RWPE2 (cell line): ENCODE data around the gene RFC2.

Source experiments
- ATAC-seq: fragments of 200-7000 bp; cut with Tn5 transposase; 3 replicates; pipeline ENCODE4 v1.9.1; 2021; ENCODE audit warnings: low read depth
- DNase-seq: peaks from one replicate; pipeline ENCODE4 v3.0.0-alpha.2; 2020; ENCODE audit warnings: low spot score
- H3K27ac ChIP-seq: fragments of 450-650 bp; 2 replicates; pipeline ENCODE4 v1.5.1; 2017; ENCODE audit warnings: mild to moderate bottlenecking; ENCODE audit not compliant: poor library complexity, severe bottlenecking
- H3K27me3 ChIP-seq: fragments of 250-450 bp; sonication (Bioruptor Pico); 2 replicates; pipeline ENCODE4 v1.5.1; 2021; ENCODE audit warnings: mild to moderate bottlenecking, moderate library complexity; ENCODE audit not compliant: insufficient read depth, poor library complexity, severe bottlenecking
- H3K36me3 ChIP-seq: fragments of 250-450 bp; sonication (Bioruptor Pico); 2 replicates; pipeline ENCODE4 v1.5.1; 2020; ENCODE audit warnings: low read depth, mild to moderate bottlenecking, moderate library complexity
- H3K4me1 ChIP-seq: fragments of 250-450 bp; sonication (Bioruptor Pico); 2 replicates; pipeline ENCODE4 v1.5.1; 2021; ENCODE audit warnings: mild to moderate bottlenecking, moderate library complexity; ENCODE audit not compliant: insufficient read depth, poor library complexity, severe bottlenecking
- H3K4me3 ChIP-seq: fragments of 250-450 bp; sonication (Bioruptor Pico); 2 replicates; pipeline ENCODE4 v1.5.1; 2021; ENCODE audit warnings: mild to moderate bottlenecking, moderate library complexity; ENCODE audit not compliant: severe bottlenecking
- H3K9me3 ChIP-seq: fragments of 250-450 bp; sonication (Bioruptor Pico); 2 replicates; pipeline ENCODE4 v1.5.1; 2021; ENCODE audit warnings: mild to moderate bottlenecking, moderate library complexity; ENCODE audit not compliant: severe bottlenecking
- TF ChIP-seq, protein P1 (sequence below): fragments of 450-650 bp; IDR thresholded peaks from one replicate; pipeline ENCODE4 v1.5.1; 2017; ENCODE audit warnings: mild to moderate bottlenecking, moderate library complexity; ENCODE audit not compliant: poor library complexity, severe bottlenecking

The RFC2 gene

DNA sequence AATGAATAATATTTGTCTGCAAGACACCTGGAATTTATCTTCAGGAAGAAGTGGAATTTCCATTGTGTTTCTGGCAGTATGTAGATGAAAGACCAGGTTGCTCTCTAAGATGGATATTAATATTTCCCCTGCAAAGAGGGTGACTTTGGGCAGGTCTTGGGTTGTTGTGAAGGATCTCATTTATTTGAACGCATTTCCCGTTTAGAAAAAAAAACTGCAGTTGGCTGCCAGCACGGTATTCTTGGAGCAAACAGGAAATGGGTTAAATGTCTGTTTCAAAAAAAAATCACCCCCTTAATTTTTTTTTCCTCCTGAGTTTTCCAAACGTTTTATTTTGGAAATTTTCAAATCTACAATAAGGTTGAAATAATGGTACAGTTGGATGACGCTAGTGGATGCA lies 68.6 kb downstream of the RFC2 start:
- Histone ChIP-seq H3K27me3 (no peaks in the 10 kb centered on the region), H3K4me1 (peaks cover 44% of the 10 kb centered on the region), H3K27ac (peak overlapping the region; percentile 44), H3K36me3 (peaks cover 77% of the 10 kb centered on the region), H3K4me3 (no peak overlapping the region), H3K9me3 (no peaks in the 10 kb centered on the region)
- no peak for ATAC-seq
- DNase-seq, result no peak
- TF ChIP-seq, protein P1, sequence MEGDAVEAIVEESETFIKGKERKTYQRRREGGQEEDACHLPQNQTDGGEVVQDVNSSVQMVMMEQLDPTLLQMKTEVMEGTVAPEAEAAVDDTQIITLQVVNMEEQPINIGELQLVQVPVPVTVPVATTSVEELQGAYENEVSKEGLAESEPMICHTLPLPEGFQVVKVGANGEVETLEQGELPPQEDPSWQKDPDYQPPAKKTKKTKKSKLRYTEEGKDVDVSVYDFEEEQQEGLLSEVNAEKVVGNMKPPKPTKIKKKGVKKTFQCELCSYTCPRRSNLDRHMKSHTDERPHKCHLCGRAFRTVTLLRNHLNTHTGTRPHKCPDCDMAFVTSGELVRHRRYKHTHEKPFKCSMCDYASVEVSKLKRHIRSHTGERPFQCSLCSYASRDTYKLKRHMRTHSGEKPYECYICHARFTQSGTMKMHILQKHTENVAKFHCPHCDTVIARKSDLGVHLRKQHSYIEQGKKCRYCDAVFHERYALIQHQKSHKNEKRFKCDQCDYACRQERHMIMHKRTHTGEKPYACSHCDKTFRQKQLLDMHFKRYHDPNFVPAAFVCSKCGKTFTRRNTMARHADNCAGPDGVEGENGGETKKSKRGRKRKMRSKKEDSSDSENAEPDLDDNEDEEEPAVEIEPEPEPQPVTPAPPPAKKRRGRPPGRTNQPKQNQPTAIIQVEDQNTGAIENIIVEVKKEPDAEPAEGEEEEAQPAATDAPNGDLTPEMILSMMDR, result no peak

DNA sequence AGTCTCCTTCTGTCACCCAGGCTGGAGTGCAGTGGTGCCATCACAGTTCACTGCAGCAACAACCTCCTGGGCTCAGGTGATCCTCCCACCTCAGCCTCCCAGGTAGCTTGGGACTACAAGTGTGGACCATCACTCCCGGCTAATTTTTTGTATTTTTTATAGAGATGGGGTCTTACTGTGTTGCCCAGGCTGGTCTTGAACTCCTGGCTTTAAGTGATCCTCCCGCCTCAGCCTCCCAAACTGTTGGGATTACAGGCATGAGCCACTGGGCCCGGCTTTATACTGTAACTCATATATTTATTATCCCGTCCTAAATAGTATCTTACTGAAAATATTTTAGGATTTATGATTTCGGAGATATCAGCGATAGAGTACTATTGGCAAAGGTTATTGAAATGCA lies 69.2 kb downstream of the RFC2 start:
- ATAC-seq, result no peak

DNA sequence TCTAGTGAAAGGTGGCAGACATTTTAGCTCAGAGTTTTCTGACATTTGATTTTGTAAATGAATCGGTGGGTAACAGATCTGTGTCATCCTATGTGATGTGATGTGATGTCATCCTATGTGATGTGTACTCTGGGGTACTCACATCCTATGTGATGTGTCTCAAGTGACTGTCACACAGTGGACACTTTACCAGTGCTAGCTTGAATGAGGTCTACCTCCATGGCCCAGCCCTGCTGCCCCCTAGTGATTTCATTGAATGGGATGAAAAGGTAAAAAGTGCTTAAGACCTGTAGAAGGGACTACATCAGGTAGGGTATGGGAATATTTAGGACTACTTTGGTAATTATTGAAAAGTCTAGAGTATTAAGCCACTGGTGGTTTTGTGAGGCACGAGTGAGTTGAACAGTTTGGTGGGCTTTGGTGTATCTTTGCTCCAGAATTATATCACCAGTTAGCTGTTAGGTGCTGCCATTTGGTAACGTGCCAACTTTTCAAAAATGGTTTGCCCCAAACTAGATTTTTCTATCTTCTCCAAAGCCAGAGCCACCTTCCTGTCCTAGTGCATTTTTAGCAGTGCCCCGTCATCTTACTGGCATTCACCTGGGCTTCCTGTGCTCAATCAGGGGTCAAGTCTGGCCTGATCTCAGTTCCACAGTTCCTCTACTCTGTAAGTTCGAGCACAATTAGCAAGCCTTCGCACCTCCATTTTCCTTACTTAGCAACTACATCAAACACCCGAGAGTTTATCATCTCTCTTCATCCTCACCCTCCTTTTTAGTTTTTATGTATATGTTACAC lies 70.3 kb downstream of the RFC2 start:
- DNase-seq (no peak), ATAC-seq (peak; percentile 40)
- Histone ChIP-seq H3K27ac (peak overlapping the region; percentile 44), H3K27me3 (no peaks in the 10 kb centered on the region), H3K36me3 (peaks cover 77% of the 10 kb centered on the region), H3K9me3 (no peaks in the 10 kb centered on the region), H3K4me1 (peaks cover 45% of the 10 kb centered on the region), H3K4me3 (no peak overlapping the region)
- TF ChIP-seq, protein P1, result peak; percentile 50

More for the DNA sequence above, 69.2 kb downstream of the RFC2 start:
- H3K36me3 ChIP-seq, result peaks cover 77% of the 10 kb centered on the region
- H3K9me3 ChIP-seq, result no peaks in the 10 kb centered on the region
- H3K27me3 ChIP-seq, result no peaks in the 10 kb centered on the region
- no peak overlapping the region for H3K4me3 ChIP-seq
- no peak for DNase-seq
- H3K27ac ChIP-seq, result peak overlapping the region; percentile 44
- TF ChIP-seq, protein P1, result no peak
- peaks cover 45% of the 10 kb centered on the region for H3K4me1 ChIP-seq

DNA sequence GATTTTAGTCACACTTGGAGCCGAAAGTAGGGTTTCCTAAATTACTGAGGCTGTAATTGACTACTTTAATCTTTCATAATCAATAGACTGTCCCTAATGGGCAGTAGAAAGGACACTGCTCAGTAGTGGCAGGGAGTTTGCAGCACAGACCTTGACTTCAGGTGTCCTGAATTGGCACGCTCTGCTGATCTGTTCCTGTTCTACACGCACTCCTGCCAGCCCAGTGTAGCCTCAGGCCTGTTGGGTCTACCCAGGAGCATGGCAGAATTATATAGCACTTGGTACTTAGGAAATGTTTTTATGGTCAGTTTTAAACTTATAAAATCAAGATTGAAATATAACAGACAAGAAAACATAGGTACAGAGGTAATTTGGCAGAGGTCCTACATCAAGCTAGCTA lies 71.1 kb downstream of the RFC2 start:
- no peak for DNase-seq
- peaks cover 77% of the 10 kb centered on the region for H3K36me3 ChIP-seq

More for the DNA sequence above, 71.1 kb downstream of the RFC2 start:
- Histone ChIP-seq H3K9me3 (no peaks in the 10 kb centered on the region), H3K27me3 (no peaks in the 10 kb centered on the region), H3K27ac (peak overlapping the region; percentile 44), H3K4me3 (no peak overlapping the region), H3K4me1 (peaks cover 45% of the 10 kb centered on the region)
- TF ChIP-seq, protein P1, result no peak
- ATAC-seq, result peak; percentile 43; the same call in 2 of the 3 replicates
